GM18868 (cell line): ENCODE measurements around the gene PLEKHG3.

Source experiments
- ATAC-seq: cut with Tn5 transposase; IDR thresholded peaks from one replicate; pipeline ENCODE4 v1.9.1; 2021; ENCODE audit warnings: mild to moderate bottlenecking, moderate library complexity; ENCODE audit not compliant: unreplicated experiment

PLEKHG3 gene

DNA sequence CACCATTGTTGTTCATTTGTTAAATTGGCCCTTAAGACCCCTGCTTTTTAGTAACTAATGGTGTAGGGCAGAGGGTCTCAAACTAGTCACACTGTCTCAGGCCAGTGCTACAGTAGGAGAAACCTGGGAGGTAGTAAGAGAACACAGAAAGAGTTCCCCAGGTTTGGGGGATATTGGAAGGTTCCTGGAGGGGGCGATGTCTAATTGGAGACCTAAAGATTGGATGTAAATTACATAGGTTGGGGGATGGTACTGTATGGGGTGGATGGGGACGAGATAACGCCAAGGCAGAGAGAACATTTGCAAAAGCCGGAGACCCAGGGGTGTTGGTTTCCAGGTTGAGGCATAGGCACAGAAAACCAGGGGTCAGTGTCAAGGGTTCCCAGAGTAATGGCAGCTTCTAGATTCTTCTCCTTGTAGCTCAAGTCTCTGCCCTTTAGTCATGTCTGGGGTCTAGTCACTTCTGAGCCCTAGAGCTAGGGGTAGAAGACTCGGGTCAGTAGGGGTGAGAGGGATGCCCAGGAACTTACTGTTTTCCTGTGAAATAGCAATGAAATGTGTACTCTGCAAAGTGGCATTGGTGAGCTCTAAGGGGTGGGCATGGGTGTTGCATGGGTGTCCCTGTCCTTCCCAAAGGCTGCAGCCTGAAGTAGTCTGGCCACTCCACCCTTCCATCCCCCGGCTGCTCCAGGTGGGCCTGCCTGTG is 21.8 kb downstream of the PLEKHG3 start:
- ATAC-seq = no peak

- peak; percentile 70 for ATAC-seq
These were observed 22.3 kb downstream of the PLEKHG3 start for GRCh38 chr14:64726585-64726890.

DNA sequence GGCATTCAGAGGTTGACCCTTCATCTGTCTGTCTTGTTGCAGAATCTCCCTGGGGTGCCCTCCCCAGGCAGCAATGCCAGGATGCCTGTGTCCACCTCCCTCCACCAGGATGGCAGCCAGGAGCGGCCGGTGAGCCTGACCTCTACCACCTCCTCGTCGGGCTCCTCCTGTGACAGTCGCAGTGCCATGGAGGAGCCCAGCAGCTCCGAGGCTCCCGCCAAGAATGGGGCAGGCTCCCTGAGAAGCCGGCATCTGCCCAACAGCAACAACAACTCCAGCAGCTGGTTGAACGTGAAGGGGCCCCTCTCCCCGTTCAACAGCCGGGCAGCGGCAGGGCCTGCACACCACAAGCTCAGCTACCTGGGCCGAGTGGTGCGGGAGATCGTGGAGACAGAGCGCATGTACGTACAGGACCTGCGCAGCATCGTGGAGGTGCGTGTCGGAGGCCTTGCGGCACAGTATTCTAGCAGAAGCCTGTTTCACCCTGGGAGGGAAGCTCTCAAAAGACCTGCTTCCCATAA is 23.4 kb downstream of the PLEKHG3 start:
- ATAC-seq = no peak

DNA sequence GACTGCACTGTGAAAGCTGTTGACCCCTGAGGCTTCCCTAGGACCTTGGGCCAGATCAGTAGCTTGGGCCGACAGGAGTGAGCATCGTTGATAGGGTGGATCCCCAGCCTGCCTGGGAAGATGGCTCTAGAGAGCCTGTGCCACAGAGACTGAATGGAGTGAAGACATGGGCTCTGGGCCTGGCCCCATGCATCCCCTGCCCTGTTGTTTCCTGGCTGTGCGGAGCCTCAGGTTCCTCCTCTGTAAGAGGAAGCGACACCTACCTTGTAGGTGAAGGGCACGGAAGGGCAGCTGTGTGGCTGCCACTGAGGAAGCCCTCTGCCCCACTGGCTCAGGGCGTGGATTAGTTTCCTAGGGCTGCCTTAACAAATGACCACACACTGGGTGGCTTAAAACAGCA is 23.9 kb downstream of the PLEKHG3 start:
- ATAC-seq = no peak

GRCh38 chr14:64728856-64729255 is 24.6 kb downstream of the PLEKHG3 start:
- ATAC-seq = no peak

- ATAC-seq = no peak
These were observed 25.3 kb downstream of the PLEKHG3 start for GRCh38 chr14:64729386-64730060.

DNA sequence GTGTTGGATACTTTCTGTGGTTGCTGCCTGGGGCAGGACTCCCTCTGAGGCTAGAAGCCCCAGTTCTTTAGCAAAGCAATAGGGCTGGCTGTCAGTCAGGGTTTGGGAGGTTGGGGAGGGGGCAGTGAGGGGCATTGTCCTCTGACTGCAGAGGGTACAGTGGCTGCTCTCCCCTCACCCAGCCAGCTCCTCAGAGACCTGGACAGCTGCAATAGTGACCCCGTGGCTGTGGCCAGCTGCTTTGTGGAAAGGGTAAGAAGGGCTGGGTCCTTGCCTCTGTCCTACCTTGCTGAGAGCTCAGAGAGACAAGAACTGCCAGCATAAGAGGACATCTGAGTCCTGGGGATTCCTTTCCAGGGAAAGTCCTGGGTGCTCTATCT is 25.8 kb downstream of the PLEKHG3 start:
- ATAC-seq = no peak

GRCh38 chr14:64730681-64731080 is 26.5 kb downstream of the PLEKHG3 start:
- no peak for ATAC-seq

GRCh38 chr14:64731141-64731581 is 26.9 kb downstream of the PLEKHG3 start:
- no peak for ATAC-seq

DNA sequence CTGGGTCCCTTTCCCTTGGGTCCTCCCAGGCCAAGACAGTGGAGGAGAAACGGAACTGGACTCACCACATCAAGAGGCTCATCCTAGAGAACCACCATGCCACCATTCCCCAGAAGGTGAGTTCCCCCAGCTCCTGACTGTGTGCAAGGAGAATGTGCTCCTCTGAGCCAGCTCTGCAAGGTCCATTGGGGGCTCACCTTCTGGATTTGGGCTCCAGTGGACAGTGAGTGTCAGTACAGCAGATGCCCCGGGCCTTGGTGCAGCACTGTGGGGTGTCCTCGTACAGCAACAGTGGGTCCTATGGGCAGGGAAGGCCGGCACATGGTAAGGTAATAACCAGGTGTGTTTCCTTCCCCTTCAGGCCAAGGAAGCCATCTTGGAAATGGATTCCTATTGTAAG is 27.8 kb downstream of the PLEKHG3 start:
- no peak for ATAC-seq

DNA sequence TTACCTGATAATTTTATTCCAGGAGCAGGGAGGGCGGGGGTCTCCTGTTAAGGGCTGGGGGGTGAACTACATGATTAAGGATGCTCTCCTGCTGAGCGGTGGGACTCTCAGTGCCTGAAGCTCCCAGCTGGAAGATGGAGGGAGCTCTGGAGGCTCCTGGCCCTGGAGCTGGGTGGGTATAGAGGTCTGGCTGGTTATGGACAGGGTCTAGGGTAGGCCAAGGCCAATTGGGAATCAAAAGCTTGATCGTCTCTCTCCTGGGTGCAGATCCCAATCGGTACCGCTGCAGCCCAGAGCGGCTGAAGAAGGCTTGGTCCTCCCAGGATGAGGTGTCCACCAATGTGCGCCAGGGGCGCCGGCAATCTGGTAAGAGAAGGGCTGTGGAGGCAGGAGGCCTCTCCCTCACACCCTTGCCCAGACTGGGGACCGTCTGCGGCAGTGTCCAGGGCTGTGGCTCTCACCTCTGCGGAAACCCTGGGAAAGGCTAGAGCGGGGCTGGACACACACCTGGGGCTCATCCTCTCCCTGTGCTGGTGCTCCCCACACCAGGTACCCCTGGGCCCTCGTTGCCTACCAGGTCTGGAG is 28.4 kb downstream of the PLEKHG3 start:
- no peak for ATAC-seq

- no peak for ATAC-seq
These were observed 29.1 kb downstream of the PLEKHG3 start for GRCh38 chr14:64733321-64733720.

DNA sequence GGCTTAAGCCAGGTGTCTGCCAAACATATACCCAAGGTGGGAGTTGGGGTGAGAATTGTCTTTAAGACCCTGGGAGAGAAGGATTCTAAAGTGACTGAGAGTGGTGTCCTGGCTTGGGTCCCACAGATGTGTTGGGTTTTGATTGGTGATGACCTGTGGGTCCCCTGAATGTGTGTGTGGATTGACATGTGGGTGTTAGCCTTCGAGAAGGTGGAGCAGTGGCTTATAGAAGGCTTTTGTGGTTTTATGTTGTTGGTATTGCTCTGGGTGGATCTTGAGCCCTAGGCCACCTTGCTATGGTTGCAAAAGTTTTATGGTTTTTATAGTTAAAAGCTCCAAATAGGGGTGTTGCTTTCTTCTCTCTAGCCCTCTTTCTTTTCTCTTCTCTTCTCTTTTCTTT is 29.7 kb downstream of the PLEKHG3 start:
- no peak for ATAC-seq

DNA sequence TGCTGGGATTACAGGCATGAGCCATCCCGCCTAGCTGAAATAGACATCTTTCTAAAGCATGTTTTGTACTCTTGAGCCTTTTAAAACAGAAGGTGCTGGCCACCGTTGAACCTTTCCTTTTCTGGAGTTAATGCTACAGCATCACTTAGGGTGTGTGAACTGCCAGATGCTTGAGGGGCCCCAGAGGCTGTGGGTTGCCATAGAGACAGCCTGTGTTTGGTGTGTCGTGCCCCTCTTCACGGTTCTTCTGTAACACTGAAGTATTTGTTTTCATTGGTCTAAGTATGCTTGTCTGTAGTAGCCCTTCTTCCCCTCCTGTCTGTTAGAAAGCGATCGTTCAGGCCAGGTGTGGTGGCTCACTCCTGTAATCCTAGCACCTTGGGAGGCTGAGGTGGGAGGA is 30.8 kb downstream of the PLEKHG3 start:
- ATAC-seq = no peak

DNA sequence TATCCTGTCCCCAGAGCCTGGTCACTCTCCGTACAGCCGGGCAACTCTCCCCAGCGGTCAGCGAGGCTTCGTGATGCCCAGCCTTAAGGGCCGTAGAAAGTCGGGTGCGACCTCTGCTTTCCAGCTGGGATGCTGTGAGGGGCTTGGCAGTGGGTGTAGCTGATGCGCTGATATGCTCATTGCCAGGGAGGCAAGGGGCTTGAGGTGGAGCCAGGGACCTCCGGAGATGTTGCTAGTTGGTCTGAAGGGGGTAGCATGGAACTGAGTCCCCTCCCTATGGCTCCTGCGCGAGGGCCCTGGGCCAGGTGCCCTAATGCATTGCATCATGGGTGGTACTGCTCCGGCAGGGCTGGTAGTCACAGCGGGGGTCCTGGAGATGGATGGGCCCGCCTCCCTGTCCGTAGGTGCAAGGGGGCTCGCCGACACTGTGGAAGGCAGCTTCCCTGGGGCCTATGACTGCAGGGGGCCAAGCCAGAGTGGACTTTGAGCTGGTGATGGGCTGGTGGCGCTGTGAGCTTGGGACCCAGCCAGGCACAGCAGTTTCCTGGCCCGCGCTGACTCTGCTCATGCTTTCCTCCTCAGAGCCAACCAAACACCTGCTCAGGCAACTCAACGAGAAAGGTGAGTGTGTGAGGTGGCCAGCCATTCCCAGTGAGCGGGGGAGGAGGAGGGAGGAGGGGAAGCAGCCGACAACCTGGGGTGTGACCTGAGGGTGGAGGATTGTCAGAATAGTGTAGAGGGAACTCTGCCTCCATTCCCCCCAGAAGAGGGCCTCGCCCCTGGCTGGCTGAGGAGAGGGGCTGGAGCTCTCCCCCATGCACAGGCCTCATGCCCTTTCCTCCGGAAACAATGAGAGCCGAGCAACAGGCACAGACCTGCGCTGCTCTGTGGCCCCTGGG is 32.3 kb downstream of the PLEKHG3 start:
- no peak for ATAC-seq

GRCh38 chr14:64737391-64738280 is 33.4 kb downstream of the PLEKHG3 start:
- ATAC-seq = no peak

- no peak for ATAC-seq
These were observed 34.1 kb downstream of the PLEKHG3 start for GRCh38 chr14:64738281-64738804.

DNA sequence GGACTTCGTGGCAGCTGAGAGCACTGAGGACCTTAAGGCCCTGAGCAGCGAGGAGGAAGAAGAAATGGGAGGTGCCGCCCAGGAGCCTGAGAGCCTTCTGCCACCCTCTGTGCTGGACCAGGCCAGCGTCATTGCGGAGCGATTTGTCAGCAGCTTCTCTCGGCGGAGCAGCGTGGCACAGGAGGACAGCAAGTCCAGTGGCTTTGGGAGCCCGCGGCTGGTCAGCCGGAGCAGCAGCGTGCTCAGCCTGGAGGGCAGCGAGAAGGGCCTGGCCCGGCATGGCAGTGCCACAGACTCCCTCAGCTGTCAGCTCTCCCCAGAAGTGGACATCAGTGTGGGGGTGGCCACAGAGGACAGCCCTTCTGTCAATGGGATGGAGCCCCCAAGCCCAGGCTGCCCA is 37.0 kb downstream of the PLEKHG3 start:
- no peak for ATAC-seq

GRCh38 chr14:64741961-64742360 is 37.7 kb downstream of the PLEKHG3 start:
- no peak for ATAC-seq

- ATAC-seq = no peak
These were observed 38.8 kb downstream of the PLEKHG3 start for GRCh38 chr14:64743061-64743460.
